Stimulated activated CD8-positive, alpha-beta memory T cell treated with anti-CD3 and anti-CD28 coated beads, Interleukin-15, amount 100 ng/mL, for 4 hours (primary cell): Measurements from ENCODE around the gene DLX1.
"Not testable (repeated sequence)": the region's sequence is repeated elsewhere in the genome, so short reads cannot be mapped to it uniquely, and the experiment has no call there.

Experiments used
- DNase-seq, 2 donors: peaks; one replicate each; pipeline ENCODE4 v3.0.0-alpha.2; 2020; ENCODE audit warnings: low read depth in 2 of 2

The DLX1 gene

GRCh38 chr2:172109988-172110811, 24.9 kb downstream of the DLX1 start:
- no peak for DNase-seq

GRCh38 chr2:172113617-172114016, 28.3 kb downstream of the DLX1 start:
- no peak for DNase-seq

DNA sequence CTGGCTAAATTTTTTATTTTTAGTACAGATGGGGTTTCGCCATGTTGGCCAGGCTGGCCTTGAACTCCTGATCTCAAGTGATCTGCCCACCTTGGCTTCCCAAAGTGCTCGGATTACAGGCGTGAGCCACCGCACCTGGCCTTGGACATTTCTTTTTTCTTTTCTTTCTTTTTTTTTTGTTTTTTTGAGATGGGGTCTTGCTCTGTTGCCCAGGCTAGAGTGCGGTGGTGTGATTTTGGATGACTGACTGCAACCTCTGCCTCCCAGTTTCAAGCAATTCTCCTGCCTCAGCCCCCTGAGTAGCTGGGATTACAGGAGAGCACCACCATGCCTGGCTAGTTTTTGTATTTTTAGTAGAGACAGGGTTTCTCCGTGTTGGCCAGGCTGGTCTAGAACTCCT, 28.9 kb downstream of the DLX1 start:
- DNase-seq: not testable (repeated sequence)

GRCh38 chr2:172114579-172114978, 29.3 kb downstream of the DLX1 start:
- no peak for DNase-seq

- DNase-seq: no peak
Measured at GRCh38 chr2:172116107-172116506, 30.8 kb downstream of the DLX1 start.

- no peak for DNase-seq
Measured at GRCh38 chr2:172119089-172119488, 33.8 kb downstream of the DLX1 start.

DNA sequence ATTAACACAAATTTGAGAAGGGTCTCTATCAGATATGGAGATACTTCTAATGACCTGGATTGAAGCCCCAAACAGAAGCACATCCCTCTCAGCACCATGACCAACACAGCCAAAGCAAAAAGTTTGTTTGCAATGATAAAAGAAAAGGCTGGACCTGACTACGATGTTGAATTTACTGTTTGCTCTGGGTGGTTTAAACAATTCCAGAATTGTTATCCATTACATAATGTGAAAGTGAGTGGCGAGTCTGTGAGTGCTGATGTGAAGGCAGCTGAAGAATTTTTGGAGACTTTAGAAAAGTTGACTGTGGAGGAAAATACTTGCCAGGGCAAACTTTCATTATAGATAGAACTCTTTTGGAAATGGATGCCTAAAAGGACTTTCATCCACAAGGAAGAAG, 34.8 kb downstream of the DLX1 start:
- DNase-seq: no peak

GRCh38 chr2:172128484-172128883, 43.2 kb downstream of the DLX1 start:
- DNase-seq: no peak

GRCh38 chr2:172129404-172129803, 44.1 kb downstream of the DLX1 start:
- no peak for DNase-seq

GRCh38 chr2:172131713-172132555, 46.6 kb downstream of the DLX1 start:
- no peak for DNase-seq

DNA sequence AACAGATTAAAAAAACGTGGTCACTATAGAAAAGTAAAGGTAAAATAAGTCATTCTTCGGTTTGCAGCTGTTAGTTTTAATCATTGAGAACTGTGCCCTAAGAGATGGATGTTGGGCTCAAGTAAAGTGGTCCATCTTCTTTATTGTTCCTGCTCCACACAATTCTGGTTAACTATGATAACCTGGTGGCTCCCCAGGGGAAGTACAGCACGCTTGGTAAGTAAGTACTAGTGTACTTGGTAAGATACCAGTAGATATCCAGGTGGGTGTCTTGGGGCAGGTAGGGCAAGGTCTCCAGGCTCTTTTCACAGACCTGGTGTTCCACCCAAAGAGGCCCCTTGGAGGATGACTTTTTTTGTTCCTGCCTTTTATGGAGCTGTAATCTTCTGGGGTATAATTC, 49.0 kb downstream of the DLX1 start:
- no peak for DNase-seq

DNA sequence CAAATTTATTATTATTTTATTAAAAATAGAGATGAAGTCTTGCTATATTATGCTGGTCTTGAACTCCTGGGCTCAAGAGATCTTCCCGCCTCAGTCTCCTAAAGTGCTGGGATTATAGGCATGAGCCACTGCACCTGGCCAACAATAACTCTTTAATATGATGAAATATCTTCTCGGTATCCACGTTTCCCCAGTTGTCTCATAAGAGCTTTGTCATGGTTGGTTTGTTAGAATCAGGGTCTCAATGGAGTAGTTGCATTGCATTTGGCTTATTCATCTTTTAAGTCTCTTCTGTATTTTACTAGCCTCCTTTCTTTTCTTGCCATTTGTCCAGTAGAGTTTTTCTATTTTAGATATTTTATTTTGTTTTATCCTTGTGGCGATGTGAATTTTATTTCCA, 50.1 kb downstream of the DLX1 start:
- no peak for DNase-seq

DNA sequence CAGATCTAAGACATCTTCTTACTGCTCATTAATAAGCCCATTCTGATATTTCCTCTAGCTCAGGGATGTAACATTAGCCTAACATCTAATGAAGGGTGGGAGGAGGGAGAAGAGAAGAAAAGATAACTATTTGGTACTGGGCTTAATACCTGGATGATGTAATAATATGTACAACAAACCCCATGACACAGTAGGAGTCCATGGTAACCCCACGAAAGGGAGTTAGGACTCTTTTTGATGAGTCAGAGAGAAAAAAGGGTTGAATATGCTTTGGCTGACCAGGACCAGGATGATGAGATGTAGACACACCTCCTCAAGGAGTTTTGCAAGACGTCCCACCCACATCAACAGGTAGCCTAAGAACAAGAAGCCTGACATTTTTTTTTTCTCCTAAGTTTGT, 51.8 kb downstream of the DLX1 start:
- DNase-seq: no peak

DNA sequence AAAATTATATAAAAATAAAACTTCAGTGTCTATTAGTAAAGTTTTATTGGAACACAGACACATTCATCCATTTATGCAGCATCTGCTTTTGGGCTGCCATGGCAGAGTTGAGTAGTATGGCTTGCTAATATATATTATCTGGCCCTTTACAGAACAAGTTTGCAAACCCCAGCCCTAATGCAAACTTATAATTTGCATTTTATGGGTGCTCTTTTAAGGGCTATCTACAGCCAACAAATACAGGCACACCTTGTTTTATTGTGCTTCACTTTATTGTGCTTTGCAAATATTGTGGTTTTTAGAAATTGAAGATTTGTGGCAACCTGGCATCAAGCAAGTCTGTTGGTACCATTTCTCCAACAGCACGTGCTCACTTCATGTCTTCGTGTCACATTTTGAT, 52.6 kb downstream of the DLX1 start:
- DNase-seq: no peak

DNA sequence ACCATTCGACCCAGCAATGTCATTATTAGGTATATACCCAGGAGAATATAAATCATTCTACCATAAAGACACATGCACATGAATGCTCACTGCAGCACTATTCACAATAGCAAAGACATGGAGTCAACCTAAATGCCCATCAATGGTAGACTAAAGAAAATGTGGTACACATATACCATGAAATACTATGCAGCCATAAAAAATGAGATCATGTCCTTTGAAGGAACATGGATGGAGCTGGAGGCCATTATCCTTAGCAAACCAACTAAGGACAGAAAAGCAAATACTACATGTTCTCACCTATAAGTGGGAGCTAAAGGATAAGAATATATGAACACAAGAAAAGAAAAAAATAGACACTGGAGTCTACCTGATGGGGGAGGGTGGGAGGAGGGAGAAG, 53.4 kb downstream of the DLX1 start:
- not testable (repeated sequence) for DNase-seq
